ENCODE measurements around the gene RETREG1.

GRCh38 chr5:16450163-16450562, 166.6 kb downstream of the RETREG1 start:
- TF ChIP-seq CTCF (conservative IDR thresholded peaks at IDR 0.05; ENCODE audit: low read depth, low read length) (no peak), EZH2 (IDR thresholded peaks at IDR 0.05; ENCODE audit: borderline replicate concordance, low read depth, low read length, poor library complexity, severe bottlenecking) (no peak)
